CD4-positive, alpha-beta memory T cell (primary cell): ENCODE measurements around the gene PCDH15. TPM values are rescaled to one million over a fixed set of nuclear protein-coding genes. Genes with fewer than 3 reads are reported as not detected.

Experiments
- CTCF ChIA-PET: fragments of 350-600 bp; sonication (Branson Sonifier 250); formaldehyde crosslinking; loops from one replicate; lab custom pipeline; 2021; ENCODE audit warnings: inconsistent platforms; ENCODE audit not compliant: partially characterized antibody; lab: Charles Lee
- POLR2A ChIA-PET: fragments of 350-600 bp; sonication (Branson Sonifier 250); formaldehyde crosslinking; loops from one replicate; lab custom pipeline; 2021; ENCODE audit not compliant: partially characterized antibody; lab: Charles Lee
- DNase-seq, 5 donors: peaks; one replicate each; pipeline versions ENCODE4 v3.0.0 to v3.0.0-alpha.2; 2020 to 2022; ENCODE audit warnings: mixed read lengths in 1 of 5
- H3K27ac ChIP-seq: one replicate; pipeline ENCODE4 v1.7.0; 2013; ENCODE audit warnings: low read depth, low read length
- H3K27me3 ChIP-seq: 2 replicates; pipeline ENCODE4 v1.7.0; 2013; ENCODE audit warnings: mild to moderate bottlenecking, low read length, moderate library complexity; ENCODE audit not compliant: insufficient read depth
- H3K36me3 ChIP-seq: 2 replicates; pipeline ENCODE4 v1.7.0; 2013; ENCODE audit warnings: mild to moderate bottlenecking, low read length, moderate library complexity; ENCODE audit not compliant: insufficient read depth
- H3K4me1 ChIP-seq: 2 replicates; pipeline ENCODE4 v1.7.0; 2013; ENCODE audit warnings: mild to moderate bottlenecking, low read length, moderate library complexity; ENCODE audit not compliant: insufficient read depth
- H3K4me3 ChIP-seq, 2 donors: one replicate each; pipeline ENCODE4 v1.7.0; 2013; ENCODE audit warnings: low read length in 2 of 2, mild to moderate bottlenecking in 1 of 2
- H3K9me3 ChIP-seq, 2 donors: one replicate each; pipeline ENCODE4 v1.7.0; 2013; ENCODE audit warnings: low read length in 2 of 2, control low read depth in 1 of 2; ENCODE audit not compliant: control insufficient read depth in 1 of 2
- H3K27ac Mint-ChIP-seq, 7 donors: one replicate each; pipeline ENCODE4 v1.8.0; 2020 to 2021; ENCODE audit warnings: mixed read lengths in 7 of 7, mild to moderate bottlenecking in 6 of 7, inconsistent platforms in 3 of 7, moderate library complexity in 3 of 7
- H3K27me3 Mint-ChIP-seq, 2 donors: one replicate each; pipeline ENCODE4 v1.8.0; 2020 to 2021; ENCODE audit warnings: mixed read lengths in 2 of 2
- H3K36me3 Mint-ChIP-seq, 2 donors: one replicate each; pipeline ENCODE4 v1.8.0; 2020 to 2021; ENCODE audit warnings: mixed read lengths in 2 of 2, inconsistent platforms in 1 of 2, mild to moderate bottlenecking in 1 of 2
- H3K4me1 Mint-ChIP-seq, 4 donors: one replicate each; pipeline ENCODE4 v1.8.0; 2020 to 2021; ENCODE audit warnings: mixed read lengths in 4 of 4, mild to moderate bottlenecking in 1 of 4
- H3K4me3 Mint-ChIP-seq, 8 donors: one replicate each; pipeline ENCODE4 v1.8.0; 2020 to 2021; ENCODE audit warnings: mixed read lengths in 8 of 8, mild to moderate bottlenecking in 7 of 8, moderate library complexity in 6 of 8, inconsistent platforms in 3 of 8
- H3K9me3 Mint-ChIP-seq, 8 donors: one replicate each; pipeline ENCODE4 v1.8.0; 2020 to 2021; ENCODE audit warnings: mixed read lengths in 8 of 8, mild to moderate bottlenecking in 5 of 8, inconsistent platforms in 3 of 8, moderate library complexity in 1 of 8
- intact Hi-C: fragments of 100-400 bp; cut with micrococcal nuclease; formaldehyde crosslinking; loops from one replicate; pipeline ENCODE4 v1.15.1; 2023
- polyA plus RNA-seq, 2 donors: library from polyadenylated mRNA; unstranded; fragments of 300-500 nt; fragmentation: Illumina TruSeq; gene quantifications; one replicate each; pipeline ENCODE4 v1.2.3, GENCODE V29; 2021
- total RNA-seq, 2 experiments: library from RNA; stranded (reverse); gene quantifications; one replicate each; pipeline ENCODE4 v1.2.3, GENCODE V29; 2021

Gene PCDH15
- total and polyA plus RNA-seq, 4 experiments from 2014 or later = not detected

- Mint-ChIP-seq H3K4me1 (no peaks in the 10 kb centered on the region), H3K9me3 (peaks cover 2 to 30% (median 15%) of the 10 kb centered on the region in 8 donors), H3K4me3 (no peak overlapping the region), H3K27me3 (no peaks in the 10 kb centered on the region), H3K36me3 (no peaks in the 10 kb centered on the region), H3K27ac (no peak overlapping the region)
- Histone ChIP-seq H3K4me1 (no peaks in the 10 kb centered on the region), H3K36me3 (no peaks in the 10 kb centered on the region), H3K4me3 (no peak overlapping the region), H3K9me3 (no peaks in the 10 kb centered on the region), H3K27me3 (no peaks in the 10 kb centered on the region), H3K27ac (no peak overlapping the region)
- no peak for DNase-seq
- intact Hi-C loops = no loop called here
- CTCF ChIA-PET = no interaction called here
- POLR2A ChIA-PET = no interaction called here
Measured at GRCh38 chr10:53978301-53978700, 822.7 kb downstream of the PCDH15 start.

DNA sequence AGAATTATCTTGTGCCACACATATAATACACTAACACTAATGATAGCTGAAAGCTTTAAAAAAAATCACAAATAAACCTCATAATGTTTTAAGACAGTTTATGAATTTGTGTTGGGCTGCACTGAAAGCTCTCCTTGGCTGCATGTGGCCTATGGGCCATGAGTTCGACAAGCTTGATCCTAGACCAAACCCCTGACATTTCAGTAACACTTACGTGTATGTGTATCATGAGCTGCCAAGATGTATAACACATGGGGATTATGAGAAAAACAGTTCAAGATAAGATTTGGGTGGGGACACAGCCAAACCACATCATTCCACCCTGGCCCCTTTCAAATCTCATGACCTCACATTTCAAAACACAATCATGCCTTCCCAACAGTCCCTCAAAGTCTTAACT is 823.8 kb downstream of the PCDH15 start:
- ChIA-PET CTCF (no interaction called here), POLR2A (no interaction called here)
- H3K4me1 Mint-ChIP-seq = no peaks in the 10 kb centered on the region

DNA sequence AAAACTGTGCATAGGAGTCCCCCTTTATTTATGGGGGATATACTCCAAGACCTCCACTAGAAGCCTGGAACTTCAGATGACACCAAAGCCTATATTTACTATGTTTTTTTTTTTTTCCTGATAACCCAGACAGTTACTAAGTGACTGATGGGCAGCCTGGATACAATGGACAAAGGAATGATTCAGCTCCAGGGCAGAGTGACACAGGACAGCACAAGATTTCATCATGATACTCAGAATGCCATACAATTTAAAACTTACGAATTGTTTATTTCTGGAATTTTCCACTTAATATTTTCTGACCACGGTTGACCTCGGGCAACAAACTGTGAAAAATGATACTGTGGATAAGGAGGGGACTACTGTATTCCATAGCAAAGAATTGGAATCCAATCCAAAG is 843.6 kb downstream of the PCDH15 start:
- Histone ChIP-seq H3K4me3 (no peak overlapping the region), H3K36me3 (no peaks in the 10 kb centered on the region), H3K27me3 (no peaks in the 10 kb centered on the region), H3K27ac (no peak overlapping the region), H3K9me3 (no peaks in the 10 kb centered on the region), H3K4me1 (no peaks in the 10 kb centered on the region)
- Mint-ChIP-seq H3K27ac (no peak overlapping the region), H3K9me3 (peaks cover 0 to 6% (median 3%) of the 10 kb centered on the region in 8 donors), H3K4me3 (no peak overlapping the region), H3K4me1 (no peaks in the 10 kb centered on the region), H3K27me3 (no peaks in the 10 kb centered on the region), H3K36me3 (no peaks in the 10 kb centered on the region)
- POLR2A ChIA-PET = no interaction called here
- CTCF ChIA-PET = no interaction called here
- no peak for DNase-seq
- intact Hi-C loops = no loop called here

More for the DNA sequence above, 823.8 kb downstream of the PCDH15 start:
- Mint-ChIP-seq H3K27me3 (no peaks in the 10 kb centered on the region), H3K4me3 (no peak overlapping the region), H3K27ac (no peak overlapping the region), H3K36me3 (no peaks in the 10 kb centered on the region), H3K9me3 (peaks cover 5 to 34% (median 15%) of the 10 kb centered on the region in 8 donors)
- intact Hi-C loops = no loop called here
- no peak for DNase-seq
- H3K9me3 ChIP-seq = no peaks in the 10 kb centered on the region
- no peak overlapping the region for H3K4me3 ChIP-seq
- H3K27me3 ChIP-seq = no peaks in the 10 kb centered on the region
- H3K4me1 ChIP-seq = no peaks in the 10 kb centered on the region
- H3K36me3 ChIP-seq = no peaks in the 10 kb centered on the region
- no peak overlapping the region for H3K27ac ChIP-seq

DNA sequence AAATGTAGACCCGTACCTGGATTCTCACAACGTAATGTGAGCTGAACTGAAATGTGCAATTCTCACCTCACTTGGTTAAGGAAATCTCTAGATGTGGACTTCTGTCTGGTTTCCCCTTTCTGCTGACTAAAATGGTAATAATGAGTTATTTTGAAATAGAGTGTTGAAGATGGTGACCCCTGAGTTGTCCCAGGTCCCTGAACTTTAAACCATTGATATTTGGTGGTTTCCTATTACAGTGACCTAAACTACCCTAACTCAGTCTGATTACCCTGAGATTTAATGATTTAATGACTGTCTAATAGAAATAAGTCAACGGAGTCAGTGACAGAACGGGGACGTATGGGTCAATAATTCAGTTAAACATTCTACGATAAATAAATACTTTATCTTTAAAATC is 845.9 kb downstream of the PCDH15 start:
- no peak for DNase-seq
- CTCF ChIA-PET = no interaction called here
- no peaks in the 10 kb centered on the region for H3K4me1 ChIP-seq
- Mint-ChIP-seq H3K4me1 (no peaks in the 10 kb centered on the region), H3K4me3 (no peak overlapping the region), H3K27ac (no peak overlapping the region), H3K9me3 (peaks cover 0 to 12% (median 4%) of the 10 kb centered on the region in 8 donors), H3K36me3 (no peaks in the 10 kb centered on the region), H3K27me3 (no peaks in the 10 kb centered on the region)
- POLR2A ChIA-PET = no interaction called here
- H3K36me3 ChIP-seq = no peaks in the 10 kb centered on the region
- H3K4me3 ChIP-seq = no peak overlapping the region
- intact Hi-C loops = no loop called here
- H3K27ac ChIP-seq = no peak overlapping the region
- H3K27me3 ChIP-seq = no peaks in the 10 kb centered on the region
- H3K9me3 ChIP-seq = no peaks in the 10 kb centered on the region

- intact Hi-C loops = no loop called here
- Histone ChIP-seq H3K27me3 (no peaks in the 10 kb centered on the region), H3K9me3 (no peaks in the 10 kb centered on the region), H3K36me3 (no peaks in the 10 kb centered on the region), H3K4me1 (no peaks in the 10 kb centered on the region), H3K4me3 (no peak overlapping the region), H3K27ac (no peak overlapping the region)
- Mint-ChIP-seq H3K36me3 (no peaks in the 10 kb centered on the region), H3K27me3 (no peaks in the 10 kb centered on the region), H3K27ac (no peak overlapping the region), H3K4me3 (no peak overlapping the region), H3K4me1 (no peaks in the 10 kb centered on the region), H3K9me3 (peaks cover 0 to 14% (median 4%) of the 10 kb centered on the region in 8 donors)
- DNase-seq = no peak
- ChIA-PET POLR2A (no interaction called here), CTCF (no interaction called here)
Measured at GRCh38 chr10:53952698-53953630, 848.1 kb downstream of the PCDH15 start.

DNA sequence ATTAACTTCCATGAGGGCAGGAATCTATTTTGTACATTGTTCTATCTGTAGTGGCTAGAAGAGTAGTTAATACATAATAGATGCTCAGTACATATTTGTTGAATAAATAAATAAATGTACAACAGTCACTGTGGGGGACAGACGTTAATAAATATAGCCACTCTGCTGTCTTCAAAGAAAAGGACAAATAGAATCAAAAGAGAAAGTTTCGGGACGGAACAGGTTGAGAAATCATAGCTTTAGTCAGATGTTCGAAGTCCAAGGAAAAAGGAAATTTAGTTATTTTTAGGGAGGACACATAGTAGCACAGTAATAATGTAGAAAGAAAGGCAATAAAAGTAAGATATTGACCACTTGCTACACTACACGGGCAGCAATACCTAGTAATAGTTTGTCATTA is 861.4 kb downstream of the PCDH15 start:
- CTCF ChIA-PET = no interaction called here
- Mint-ChIP-seq H3K9me3 (peaks cover 2 to 9% (median 4%) of the 10 kb centered on the region in 8 donors), H3K27ac (no peak overlapping the region), H3K4me3 (no peak overlapping the region), H3K4me1 (no peaks in the 10 kb centered on the region), H3K36me3 (no peaks in the 10 kb centered on the region), H3K27me3 (no peaks in the 10 kb centered on the region)
- Histone ChIP-seq H3K27me3 (no peaks in the 10 kb centered on the region), H3K4me1 (no peaks in the 10 kb centered on the region), H3K36me3 (no peaks in the 10 kb centered on the region), H3K4me3 (no peak overlapping the region), H3K27ac (no peak overlapping the region), H3K9me3 (no peaks in the 10 kb centered on the region)
- intact Hi-C loops = no loop called here
- POLR2A ChIA-PET = no interaction called here
- no peak for DNase-seq

- no peaks in the 10 kb centered on the region for H3K27me3 Mint-ChIP-seq
- intact Hi-C loops = no loop called here
- CTCF ChIA-PET = no interaction called here
Measured at GRCh38 chr10:53930648-53931047, 870.4 kb downstream of the PCDH15 start.

More at GRCh38 chr10:53930648-53931047, 870.4 kb downstream of the PCDH15 start:
- Histone ChIP-seq H3K4me1 (no peaks in the 10 kb centered on the region), H3K4me3 (no peak overlapping the region), H3K27ac (no peak overlapping the region), H3K9me3 (no peaks in the 10 kb centered on the region), H3K27me3 (no peaks in the 10 kb centered on the region), H3K36me3 (no peaks in the 10 kb centered on the region)
- DNase-seq = no peak
- Mint-ChIP-seq H3K36me3 (no peaks in the 10 kb centered on the region), H3K27ac (no peak overlapping the region), H3K9me3 (peaks cover 5 to 20% (median 13%) of the 10 kb centered on the region in 8 donors), H3K4me1 (no peaks in the 10 kb centered on the region), H3K4me3 (no peak overlapping the region)
- POLR2A ChIA-PET = no interaction called here
